Midbrain (tissue), 1 donor: ENCODE data around the gene HERC2.
A peak's percentile ranks its signal among the peaks of the same experiment; 100 is the strongest.

Source experiments
- DNase-seq: peaks from one replicate; lab custom pipeline; 2025; lab: John Stamatoyannopoulos, UW

Gene HERC2

DNA sequence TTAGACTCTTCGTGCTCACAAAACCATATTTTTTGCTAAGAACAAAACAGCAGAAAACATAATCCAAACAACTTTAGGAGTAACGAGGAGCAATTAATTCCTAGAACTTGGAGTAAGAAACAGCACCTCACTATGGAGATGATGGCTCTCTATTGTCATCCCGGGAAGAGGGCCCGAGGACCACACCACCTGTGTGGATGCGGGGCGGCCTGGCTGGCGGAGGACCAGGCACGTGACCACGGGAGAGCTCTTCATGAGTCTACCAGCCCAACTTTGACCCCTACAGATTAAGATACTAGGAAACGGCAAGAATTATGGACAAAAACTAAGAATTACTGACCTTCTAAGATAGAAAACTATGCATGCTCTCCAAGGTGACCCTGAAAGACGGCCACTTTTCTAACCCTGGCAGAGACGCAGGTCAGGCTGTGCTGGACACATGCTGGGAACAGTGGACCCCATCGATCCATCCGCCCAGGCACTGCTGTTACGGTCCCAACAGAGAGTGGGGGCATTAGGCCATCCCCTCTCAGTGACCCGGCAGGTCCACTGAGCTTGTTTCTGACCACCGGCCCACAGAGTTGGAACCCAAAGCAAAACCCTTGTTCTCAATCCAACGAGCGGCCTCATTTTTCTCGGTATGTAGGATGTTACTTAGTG is 209.7 kb downstream of the HERC2 start:
- no peak for DNase-seq

DNA sequence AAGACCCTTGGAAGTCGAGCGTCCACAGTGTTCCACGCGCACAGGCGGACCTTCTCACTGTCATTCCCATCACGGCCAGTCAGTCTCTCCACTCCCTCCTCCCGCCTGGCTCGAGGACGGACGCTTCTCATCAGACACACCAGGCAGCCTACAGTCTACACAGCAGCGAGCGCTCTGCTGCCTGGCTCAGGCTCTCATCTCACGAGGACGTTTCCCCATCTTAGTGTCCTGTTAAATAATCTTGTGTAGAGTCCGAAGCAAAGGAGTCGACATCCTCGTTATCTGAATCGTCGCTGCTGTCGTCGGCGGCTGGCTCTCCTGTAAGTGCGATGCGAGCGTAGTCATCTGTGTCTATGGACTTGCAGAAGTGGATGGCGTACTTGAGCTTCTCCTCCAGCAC is 210.4 kb downstream of the HERC2 start:
- no peak for DNase-seq

DNA sequence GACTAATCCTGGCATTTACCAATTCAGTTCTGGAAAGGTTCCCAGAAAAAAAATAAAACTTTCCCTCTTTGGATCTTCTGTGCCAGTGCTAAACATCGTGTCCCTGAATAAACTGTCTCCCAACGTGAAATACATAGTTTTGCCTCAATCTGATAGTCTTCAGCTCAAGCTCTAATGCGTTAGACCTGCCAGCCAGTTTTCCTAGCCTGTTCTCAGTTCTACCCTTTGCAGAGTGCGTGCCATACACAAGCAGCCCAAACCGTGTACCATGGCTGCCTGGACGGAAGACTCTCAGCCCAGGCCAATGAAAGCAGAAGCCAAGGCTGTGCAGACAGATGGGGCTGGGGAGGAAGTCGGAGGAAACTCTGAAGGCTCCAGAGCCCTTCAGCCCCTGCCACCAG is 211.5 kb downstream of the HERC2 start:
- peak; percentile 9 for DNase-seq

DNA sequence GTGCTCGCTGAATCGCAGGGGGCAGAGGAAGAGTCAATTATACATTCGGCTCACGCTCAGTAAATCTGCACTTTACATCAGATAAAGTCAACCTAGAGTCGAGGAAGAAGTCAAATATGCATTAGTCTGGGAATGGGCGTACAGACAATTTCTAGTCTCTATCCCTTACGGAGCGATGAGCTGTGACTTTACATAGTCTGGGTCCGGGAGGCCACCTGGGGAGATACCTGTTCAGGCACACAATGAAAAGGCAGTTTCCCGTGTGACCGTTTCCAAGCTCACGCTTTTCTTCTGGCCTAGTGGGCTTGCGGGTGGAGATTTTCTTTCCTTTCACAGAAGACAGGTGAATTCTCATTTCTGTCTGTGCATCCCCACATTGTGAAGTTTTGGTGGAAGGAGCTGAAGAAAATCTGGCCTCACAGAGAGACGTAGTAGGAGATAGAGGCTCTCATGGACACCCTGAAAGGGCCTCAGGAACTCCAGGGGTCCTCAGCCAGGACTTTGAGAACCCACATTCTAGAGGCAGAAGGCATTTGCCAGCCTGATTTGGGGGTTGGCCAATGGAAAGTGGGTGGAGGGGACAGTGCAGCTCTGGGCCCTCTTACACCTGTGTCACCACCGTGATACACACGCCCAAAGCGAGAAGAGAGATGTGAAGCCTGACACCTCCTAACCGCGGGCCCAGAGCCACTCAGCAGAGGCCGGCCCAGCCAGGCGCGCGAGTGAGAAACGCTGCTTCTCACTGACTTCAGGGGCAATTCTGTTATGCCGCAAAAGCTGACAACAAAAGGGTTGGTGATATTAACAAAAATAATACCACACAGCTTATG is 212.1 kb downstream of the HERC2 start:
- DNase-seq = no peak

DNA sequence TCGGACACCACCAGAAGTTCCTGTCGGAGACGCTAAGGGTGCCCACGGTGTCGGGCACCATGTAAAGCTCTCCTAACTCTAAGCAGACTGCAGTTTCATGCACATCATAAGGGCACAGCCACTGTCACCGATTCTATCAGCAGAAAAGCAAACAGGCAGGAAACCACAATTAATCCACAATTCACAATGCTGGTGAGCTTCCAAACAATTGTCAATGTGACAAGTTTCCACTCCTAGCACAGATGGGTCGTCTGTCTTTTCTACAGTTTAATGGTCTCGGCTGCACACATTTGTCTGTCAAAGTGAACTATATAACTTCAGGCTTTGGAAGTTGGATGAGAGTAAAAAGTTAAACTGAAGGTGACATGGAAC is 214.1 kb downstream of the HERC2 start:
- DNase-seq = no peak

DNA sequence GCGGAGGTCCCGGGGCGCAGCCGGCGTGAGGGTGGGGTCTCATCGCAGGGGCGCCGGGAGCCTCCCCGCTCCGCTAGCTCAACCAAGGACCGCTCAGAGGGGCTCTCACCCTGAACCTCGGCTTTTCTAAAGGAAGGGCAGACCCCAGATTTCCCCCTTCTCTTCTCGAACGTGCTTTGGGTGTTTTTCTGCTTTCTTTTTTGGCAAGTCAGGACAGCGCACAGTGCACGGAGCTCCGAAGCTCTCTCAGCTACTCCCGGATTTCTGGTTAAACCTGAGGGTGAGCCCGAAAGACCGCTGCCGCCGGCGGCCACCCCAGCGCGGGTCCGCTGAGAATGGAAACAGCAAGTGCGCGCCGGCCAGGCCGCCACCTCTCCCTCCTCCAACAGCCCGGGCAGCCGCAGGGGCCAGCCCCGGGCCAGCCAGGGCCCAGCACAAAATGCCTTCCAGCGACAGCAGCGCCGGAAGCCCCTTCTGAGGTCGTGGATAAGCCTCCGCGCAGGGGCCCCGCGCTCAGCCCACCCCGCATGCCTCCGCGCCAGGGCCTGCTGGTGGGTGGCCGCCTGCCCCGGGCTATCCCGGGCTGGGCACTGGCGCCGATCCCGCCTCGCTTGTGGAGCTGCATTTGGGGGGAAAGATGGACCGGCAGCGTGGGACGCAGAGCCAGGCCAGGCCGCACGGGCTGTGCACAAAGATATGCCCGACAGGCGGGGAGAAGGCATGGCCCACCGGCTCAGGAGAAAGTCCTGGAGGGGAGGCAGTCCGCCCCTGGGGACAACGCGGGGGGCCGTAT is 214.7 kb downstream of the HERC2 start:
- DNase-seq = no peak

DNA sequence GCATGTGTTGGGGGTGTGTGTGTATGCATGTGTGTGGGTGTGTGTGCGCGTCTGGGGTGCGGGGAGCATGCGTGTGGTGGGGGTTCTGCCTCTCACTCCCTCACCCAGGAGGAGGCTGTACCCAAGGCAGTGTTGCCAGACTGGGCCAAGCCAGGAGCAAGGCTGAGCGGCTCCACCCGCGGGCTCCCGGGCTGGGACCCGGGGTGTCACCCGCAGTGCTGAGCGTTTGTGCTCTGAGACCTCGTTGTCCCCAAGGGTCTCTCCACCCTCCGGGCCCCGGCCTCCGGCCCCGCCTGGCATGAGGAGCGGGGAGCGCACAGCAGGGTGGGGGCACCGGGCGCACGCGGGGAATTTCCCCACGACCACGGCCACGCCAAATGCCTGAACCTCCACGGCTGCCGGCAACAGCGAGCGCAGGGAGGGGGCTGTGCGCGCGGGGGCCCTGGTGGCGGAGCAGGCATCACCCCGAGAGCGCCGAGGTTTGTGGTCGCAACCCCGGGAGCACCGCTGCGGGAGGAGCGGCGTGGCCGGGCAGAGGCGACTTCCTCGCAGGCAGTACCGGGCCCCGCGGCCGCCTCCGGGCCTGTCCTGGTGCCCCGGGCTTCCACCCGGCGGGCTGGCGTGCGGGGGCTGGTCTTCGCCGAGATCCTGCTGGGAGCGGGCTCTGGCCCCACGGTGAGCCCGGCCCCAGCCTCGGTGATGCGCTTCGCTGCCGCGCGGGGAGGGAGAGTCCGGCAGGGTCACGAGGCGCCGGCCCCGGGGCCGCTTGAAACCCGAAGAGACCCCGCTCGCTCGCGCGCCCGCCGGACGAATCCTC is 215.5 kb downstream of the HERC2 start:
- no peak for DNase-seq

DNA sequence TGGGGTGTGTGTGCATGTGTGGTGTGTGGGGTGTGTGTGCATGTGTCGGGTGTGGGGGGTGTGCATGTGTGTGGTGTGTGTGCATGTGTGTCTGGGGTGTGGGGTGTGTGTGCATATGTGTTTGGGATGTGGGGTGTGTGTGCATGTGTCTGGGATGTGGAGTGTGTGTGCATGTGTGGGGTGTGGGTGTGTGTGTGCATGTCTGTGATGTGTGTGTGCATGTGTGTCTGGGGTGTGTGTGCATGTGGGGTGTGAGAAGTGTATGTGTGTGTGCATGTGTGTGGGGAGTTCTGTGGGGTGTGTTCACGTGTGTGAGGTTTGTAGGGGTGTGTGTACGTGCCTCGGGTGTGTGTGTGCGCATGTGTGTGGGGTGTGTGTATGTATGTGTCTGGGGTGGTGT is 216.2 kb downstream of the HERC2 start:
- DNase-seq = no peak

DNA sequence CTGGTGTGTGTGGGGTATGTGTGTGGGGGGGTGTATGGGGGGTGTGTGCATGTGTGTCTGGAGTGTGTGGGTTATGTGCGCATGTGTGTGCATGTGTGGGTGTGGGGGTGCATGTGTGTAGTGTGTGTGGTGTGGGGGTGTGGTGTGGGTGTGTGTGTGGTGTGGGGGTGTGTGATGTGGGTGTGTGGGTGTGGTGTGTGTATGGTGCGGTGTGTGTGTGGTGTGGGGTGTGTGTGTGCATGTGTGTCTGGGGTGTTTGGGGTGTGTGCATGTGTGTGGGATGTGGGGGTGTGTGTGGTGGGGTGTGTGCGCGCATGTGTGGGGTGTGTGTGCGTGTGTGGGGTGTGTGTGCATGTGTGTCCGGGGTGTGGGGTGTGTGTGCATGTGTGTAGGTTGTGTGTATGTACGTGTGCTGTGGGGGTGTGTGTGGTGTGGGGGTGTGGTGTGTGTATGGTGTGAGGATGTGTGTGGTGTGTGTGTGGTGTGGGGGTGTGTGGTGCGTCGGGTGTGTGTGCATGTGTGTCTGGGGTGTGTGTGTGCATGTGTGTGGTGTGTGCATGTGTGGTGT is 216.7 kb downstream of the HERC2 start:
- no peak for DNase-seq

DNA sequence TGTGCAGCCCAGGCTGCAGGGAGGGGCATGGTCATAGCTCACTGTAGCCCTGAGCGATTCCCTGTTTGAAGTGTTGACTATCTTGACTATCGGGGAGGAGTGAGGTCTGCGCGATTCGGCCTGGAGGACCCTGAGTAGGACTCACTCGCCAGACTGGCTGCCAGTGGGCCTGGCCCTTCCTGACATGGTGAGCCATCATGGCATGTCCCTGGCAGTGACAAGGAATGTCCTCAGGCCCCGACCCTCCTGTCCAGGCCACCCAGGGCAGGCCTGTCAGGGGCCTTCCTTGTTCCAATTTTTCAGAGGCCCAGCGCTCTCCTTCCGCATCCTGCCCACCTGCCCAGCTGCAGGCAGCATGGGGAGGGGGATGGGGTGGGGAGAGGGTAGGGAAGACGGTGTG is 217.7 kb downstream of the HERC2 start:
- no peak for DNase-seq

DNA sequence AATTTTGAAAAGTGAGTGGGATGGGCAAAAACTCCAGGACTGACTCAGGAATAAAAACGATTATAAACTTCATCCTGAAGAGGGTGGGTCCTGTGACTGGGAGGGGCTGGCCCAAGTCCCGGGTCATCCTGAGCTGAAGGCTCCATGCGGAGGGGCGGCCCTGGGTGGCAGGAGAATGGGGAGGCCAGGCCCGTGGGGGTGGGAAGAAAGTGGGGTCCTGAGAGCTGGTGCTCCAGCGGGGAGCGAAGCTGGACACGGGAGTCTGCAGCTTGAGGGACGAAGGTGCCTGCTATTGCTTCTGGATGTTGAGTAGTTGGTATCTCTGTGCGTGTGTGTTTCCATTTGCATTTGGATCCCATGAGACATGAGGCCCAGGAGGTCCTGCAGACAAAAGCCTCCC is 218.1 kb downstream of the HERC2 start:
- no peak for DNase-seq

DNA sequence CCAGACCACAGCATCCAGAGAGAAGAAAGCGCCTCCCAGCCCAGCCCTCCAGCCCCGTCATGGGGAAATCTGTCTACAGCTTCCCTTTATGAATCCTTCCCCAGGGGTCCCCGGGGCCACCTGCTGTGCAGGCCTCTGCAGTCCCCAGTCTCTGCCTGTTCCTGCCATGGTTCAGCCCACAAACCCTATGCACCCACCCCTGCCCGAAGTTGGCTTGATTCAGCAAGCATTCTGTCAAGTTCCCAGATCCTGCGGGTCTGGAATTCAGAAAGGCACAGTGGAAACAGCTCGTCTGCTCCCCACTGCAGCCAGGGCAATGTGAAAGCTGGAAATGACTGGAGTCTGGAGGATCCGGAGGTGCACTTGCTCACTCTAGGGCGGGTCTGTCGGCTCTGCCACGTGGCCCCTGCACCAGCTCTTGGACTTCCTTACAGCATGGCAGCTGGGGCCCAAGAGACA is 220.0 kb downstream of the HERC2 start:
- DNase-seq = no peak

DNA sequence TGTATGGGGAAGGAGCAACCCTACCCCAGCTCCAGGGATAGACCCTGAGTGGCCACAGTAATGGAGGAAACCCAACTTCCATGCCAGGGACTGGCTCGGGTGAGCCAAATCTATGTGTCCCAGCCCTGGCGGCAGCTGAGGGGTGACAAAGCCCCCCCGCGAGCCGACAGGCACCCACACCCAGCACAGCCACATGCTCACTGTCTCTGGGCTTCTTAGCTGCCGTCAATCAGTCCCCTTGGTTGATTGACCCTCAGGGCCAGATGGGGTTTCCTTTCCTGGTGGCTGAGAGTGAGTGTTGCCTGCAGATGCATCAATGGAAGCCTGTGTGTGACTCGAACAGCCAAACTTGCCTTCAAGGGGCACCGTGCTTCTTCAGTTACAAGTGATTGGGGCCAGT is 220.8 kb downstream of the HERC2 start:
- no peak for DNase-seq

DNA sequence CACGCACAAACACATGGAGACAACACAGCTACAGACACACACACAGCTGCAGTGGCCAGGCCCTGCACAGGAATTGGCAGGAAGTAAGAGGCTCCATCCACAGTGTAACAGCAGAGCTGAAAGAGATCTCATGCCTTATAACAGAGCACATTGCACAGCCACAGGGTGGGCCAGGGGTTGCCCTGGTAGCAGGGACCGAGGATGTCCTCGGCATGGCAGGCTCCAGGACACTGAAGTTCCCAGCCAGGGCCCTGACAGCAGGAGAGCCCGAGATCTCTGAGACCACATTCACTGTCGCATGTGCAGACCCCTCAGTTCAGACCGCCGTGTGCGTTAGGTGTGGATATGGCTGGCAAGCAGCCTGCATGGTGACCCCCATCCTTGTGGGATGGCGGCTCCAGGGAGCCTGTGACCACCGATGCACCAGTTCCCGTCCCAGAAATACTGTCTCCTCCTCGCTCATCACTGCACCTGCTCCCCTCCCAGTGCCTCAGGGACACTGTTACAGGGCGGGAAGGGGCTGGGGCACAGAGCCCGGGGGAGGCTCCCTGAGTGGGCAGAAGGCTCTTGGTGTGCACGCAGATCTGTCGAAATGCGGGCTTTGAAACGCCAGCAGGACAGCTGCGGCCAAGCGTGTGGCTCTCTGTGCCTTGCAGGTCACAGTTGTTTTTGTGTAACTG is 221.3 kb downstream of the HERC2 start:
- no peak for DNase-seq

DNA sequence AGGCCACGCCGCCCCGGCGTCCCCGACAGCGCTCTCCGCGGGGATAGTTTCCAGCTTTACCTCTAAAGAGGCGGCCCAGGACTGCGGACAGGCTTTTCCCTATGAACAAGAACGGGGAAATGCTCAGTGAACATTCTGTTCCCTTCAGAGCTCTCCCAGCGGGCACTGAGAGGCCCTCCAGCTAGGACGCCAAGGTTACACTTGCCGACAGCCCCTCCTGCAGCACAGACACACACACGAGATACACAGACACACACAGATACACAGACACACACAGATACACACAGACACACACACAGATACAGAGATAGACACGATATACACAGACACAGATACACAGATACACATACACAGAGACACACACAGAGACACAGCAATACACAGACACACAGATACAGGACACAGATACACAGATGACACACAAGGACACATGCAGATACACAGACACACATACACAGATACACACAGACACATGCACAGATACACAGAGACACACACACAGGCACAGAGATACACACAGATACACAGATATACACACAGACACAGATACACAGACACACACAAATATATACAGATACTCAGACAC is 222.3 kb downstream of the HERC2 start:
- no peak for DNase-seq

DNA sequence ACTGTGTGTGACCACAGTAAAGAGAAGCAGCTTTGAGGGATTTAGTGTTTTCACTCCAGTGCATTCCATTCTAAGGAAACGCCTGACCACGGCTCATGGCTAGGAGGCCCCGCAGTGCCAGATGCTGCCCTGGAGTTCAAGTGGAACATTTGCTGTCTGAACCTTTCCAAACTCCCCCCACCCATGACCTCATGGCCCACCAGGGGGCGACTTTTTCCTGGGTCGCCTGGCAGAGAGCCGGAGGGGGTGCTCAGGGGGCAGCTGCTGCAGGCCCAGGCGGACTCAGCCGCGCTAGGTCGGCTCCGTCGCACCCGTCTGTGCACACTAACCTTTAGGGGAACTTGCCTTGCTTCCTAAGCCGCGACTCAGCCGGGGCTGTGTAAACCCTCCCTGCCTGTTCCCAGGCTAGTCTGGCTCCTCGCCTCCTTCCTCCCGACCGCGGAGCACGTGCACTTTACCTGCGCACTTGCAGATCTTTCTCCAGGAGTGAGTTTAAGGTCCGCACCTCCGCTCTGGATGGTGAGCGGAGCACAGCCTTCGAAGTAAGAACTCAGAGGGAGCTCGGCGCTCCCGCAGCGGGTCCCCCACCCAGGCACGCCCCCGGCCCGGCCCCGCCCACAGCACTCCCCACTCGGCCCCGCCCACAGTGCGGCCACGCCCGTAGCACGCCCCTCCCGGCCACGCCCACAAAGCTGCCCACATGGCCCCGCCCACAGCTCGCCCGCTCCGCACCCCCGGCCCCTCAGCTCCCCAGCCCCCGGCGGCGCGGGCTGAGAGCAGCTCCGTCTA is 223.0 kb downstream of the HERC2 start, which contains the start of gene OCA2:
Gene OCA2, minus strand, starts transcription at position 550 of the 789 bp plus-strand sequence. CDS start 17,441 bp downstream, outside the sequence.
- DNase-seq = no peak

DNA sequence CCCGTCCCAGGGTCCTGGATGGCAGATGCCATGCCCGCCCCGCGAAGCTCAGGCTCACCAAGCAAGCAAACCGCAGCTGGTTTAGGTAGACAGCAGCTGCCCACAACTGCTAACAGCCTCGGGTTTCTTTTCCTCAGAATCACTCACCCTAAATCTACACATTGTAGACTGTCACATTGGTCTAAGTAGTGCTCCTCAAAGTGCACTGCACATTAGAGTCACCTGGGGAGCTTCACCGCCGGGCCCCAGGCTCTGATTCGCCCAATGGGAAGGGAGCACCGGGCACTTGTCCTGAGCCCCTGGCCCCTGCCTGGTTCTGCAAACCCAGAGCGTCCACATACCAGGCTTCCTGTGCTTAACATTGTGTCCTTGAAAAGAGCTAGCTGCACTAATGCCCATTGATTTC is 223.6 kb downstream of the HERC2 start:
- no peak for DNase-seq

DNA sequence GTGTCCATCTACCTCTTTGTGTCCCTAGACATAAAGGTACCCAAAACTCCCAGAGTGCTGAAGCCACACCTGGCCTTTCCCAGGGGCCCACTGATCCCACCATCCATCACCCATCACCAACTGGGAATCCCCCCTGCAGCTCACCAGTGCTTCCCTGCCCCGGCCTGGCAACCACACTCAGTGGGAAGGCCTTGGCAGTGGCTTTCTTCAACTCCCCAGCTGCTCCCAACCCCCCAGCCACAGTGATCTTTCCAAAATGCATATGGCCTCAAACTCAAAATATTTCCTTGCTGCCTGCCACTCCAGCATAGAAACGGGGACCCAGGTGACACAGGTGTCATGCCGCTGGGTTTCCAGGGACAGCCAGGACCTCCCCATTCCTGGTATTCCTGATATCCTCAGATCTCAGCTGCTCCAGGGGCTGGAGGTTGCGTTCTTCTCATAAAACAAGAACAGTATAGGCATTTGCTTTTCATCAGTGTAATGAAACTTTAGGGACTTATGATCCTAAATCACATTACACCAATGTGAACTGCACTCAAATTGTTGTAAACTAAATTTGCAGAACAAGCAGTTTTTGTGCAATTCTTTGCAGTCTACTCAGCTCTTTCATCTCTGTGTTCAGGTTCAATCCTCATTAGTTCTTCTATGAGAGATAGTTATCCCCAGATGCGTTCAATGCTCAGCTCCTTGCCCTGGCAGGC is 224.2 kb downstream of the HERC2 start:
- DNase-seq = no peak
